ENCODE measurements around the gene PPY.
"Not testable (repeated sequence)": the region's sequence is repeated elsewhere in the genome, so short reads cannot be mapped to it uniquely, and the experiment has no call there.

Gene PPY

GRCh38 chr17:43962479-43962878 lies 20.2 kb upstream of the PPY start:
- DNase-seq, result no peak

- no peak for DNase-seq
Measured at GRCh38 chr17:43961954-43962353, 19.7 kb upstream of the PPY start.

- DNase-seq, result not testable (repeated sequence)
Measured at GRCh38 chr17:43961292-43961691, 19.0 kb upstream of the PPY start.

GRCh38 chr17:43958748-43959352 lies 16.6 kb upstream of the PPY start:
- DNase-seq, result peak; percentile 23

- no peak for DNase-seq
Measured at GRCh38 chr17:43956222-43956621, 13.9 kb upstream of the PPY start.

- DNase-seq, result no peak
Measured at GRCh38 chr17:43953746-43954145, 11.5 kb upstream of the PPY start, which contains the start of gene PYY. Gene PYY, minus strand, starts transcription at chr17:43953940. Its CDS starts 457 bp downstream, at chr17:43953483.

GRCh38 chr17:43952724-43953666 lies 10.7 kb upstream of the PPY start:
- DNase-seq, result no peak

GRCh38 chr17:43952351-43952723 lies 10.1 kb upstream of the PPY start:
- no peak for DNase-seq

- DNase-seq, result no peak
Measured at GRCh38 chr17:43951750-43952149, 9.5 kb upstream of the PPY start.

GRCh38 chr17:43950554-43950953 lies 8.3 kb upstream of the PPY start:
- no peak for DNase-seq

- no peak for DNase-seq
Measured at GRCh38 chr17:43949781-43950180, 7.5 kb upstream of the PPY start.

- no peak for DNase-seq
Measured at GRCh38 chr17:43946781-43947180, 4.5 kb upstream of the PPY start.

GRCh38 chr17:43945074-43945829 lies 3.0 kb upstream of the PPY start:
- no peak for DNase-seq

GRCh38 chr17:43940630-43941029 lies 1.6 kb downstream of the PPY start:
- DNase-seq, result peak; percentile 20

- DNase-seq, result no peak
Measured at GRCh38 chr17:43939886-43940285, 2.4 kb downstream of the PPY start.

GRCh38 chr17:43939452-43939851 lies 2.8 kb downstream of the PPY start:
- not testable (repeated sequence) for DNase-seq

- DNase-seq, result no peak
Measured at GRCh38 chr17:43938838-43939182, 3.5 kb downstream of the PPY start.

GRCh38 chr17:43936434-43936833 lies 5.8 kb downstream of the PPY start:
- DNase-seq, result no peak

- DNase-seq, result no peak
Measured at GRCh38 chr17:43935926-43936261, 6.4 kb downstream of the PPY start.

- no peak for DNase-seq
Measured at GRCh38 chr17:43935204-43935925, 6.9 kb downstream of the PPY start.

GRCh38 chr17:43932923-43933322 lies 9.4 kb downstream of the PPY start:
- no peak for DNase-seq

GRCh38 chr17:43932357-43932756 lies 9.9 kb downstream of the PPY start:
- DNase-seq, result no peak

- DNase-seq, result no peak
Measured at GRCh38 chr17:43931062-43931571, 11.2 kb downstream of the PPY start.

All from activated CD4-positive, alpha-beta T cell treated with anti-CD3 and anti-CD28 coated beads, Interleukin-10, Interleukin-2, amounts not matched to agents 100 ng/mL and 50 ng/mL, durations not matched to agents 16 hours and 8 hours (primary cell).